ENCODE data around the gene FOXP1.

DNA sequence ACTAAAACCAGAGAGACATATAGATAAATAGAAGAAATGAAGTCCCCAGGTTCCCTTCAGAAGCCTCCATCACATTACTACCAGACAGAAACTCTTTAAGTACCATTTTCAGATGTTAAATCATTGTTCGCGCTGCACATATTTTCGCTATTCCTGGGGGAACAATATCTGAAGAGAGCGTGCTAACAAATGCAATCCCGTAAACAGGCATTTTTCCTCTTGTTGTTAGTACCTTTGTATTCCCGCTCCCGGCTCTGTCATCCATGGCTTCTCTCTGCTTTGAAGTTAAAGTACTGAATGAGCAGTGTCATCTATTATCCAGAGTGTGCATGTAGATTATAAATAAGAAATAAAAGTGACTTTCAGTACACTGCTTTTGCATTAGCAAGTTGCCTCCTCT lies 412.3 kb downstream of the FOXP1 start:
- TF ChIP-seq POLR2AphosphoS5 (IDR thresholded peaks at IDR 0.05; ENCODE audit: low read depth, low read length) = no peak
- no peak for TF ChIP-seq POLR2A (IDR thresholded peaks at IDR 0.05; ENCODE audit: low read depth, low read length)

Measured in GM12892 (cell line).